CD8-positive, alpha-beta memory T cell (primary cell): Measurements from ENCODE around the gene SH3TC1. TPM values are rescaled to one million over a fixed set of nuclear protein-coding genes. Genes with fewer than 3 reads are reported as not detected.
A peak's percentile ranks its signal among the peaks of the same experiment; 100 is the strongest.

Source experiments
- CTCF ChIA-PET: fragments of 350-600 bp; sonication (Branson Sonifier 250); formaldehyde crosslinking; loops from one replicate; lab custom pipeline; 2021; ENCODE audit warnings: antibody characterized with exemption; lab: Charles Lee
- POLR2A ChIA-PET: fragments of 350-600 bp; sonication (Branson Sonifier 250); formaldehyde crosslinking; loops from one replicate; lab custom pipeline; 2021; ENCODE audit warnings: antibody characterized with exemption; lab: Charles Lee
- DNase-seq, 5 donors: peaks; one replicate each; pipeline versions ENCODE4 v3.0.0 to v3.0.0-alpha.2; 2020 to 2022; ENCODE audit warnings: mixed read lengths in 1 of 5
- H3K27ac ChIP-seq: one replicate; pipeline ENCODE4 v1.7.0; 2013; ENCODE audit warnings: low read depth, mild to moderate bottlenecking, low read length, moderate library complexity
- H3K27me3 ChIP-seq: 2 replicates; pipeline ENCODE4 v1.7.0; 2013; ENCODE audit warnings: low read length, mild to moderate bottlenecking; ENCODE audit not compliant: insufficient read depth, poor library complexity, severe bottlenecking
- H3K36me3 ChIP-seq: 2 replicates; pipeline ENCODE4 v1.7.0; 2013; ENCODE audit warnings: mild to moderate bottlenecking, low read length, moderate library complexity; ENCODE audit not compliant: insufficient read depth
- H3K4me1 ChIP-seq: 2 replicates; pipeline ENCODE4 v1.7.0; 2013; ENCODE audit warnings: mild to moderate bottlenecking, low read length, moderate library complexity; ENCODE audit not compliant: insufficient read depth
- H3K4me3 ChIP-seq: 2 replicates; pipeline ENCODE4 v1.7.0; 2013; ENCODE audit warnings: mild to moderate bottlenecking, low read length
- H3K9me3 ChIP-seq: 2 replicates; pipeline ENCODE4 v1.7.0; 2013; ENCODE audit warnings: mild to moderate bottlenecking, low read length
- H3K27ac Mint-ChIP-seq, 8 donors: one replicate each; pipeline ENCODE4 v1.8.0; 2020 to 2021; ENCODE audit warnings: mixed read lengths in 8 of 8, mild to moderate bottlenecking in 6 of 8, inconsistent platforms in 3 of 8, moderate library complexity in 3 of 8
- H3K27me3 Mint-ChIP-seq, 2 donors: one replicate each; pipeline ENCODE4 v1.8.0; 2020 to 2021; ENCODE audit warnings: mixed read lengths in 2 of 2, mild to moderate bottlenecking in 1 of 2, moderate library complexity in 1 of 2
- H3K36me3 Mint-ChIP-seq, 3 donors: one replicate each; pipeline ENCODE4 v1.8.0; 2020 to 2021; ENCODE audit warnings: mixed read lengths in 3 of 3, inconsistent platforms in 1 of 3, mild to moderate bottlenecking in 1 of 3
- H3K4me1 Mint-ChIP-seq, 3 donors: one replicate each; pipeline ENCODE4 v1.8.0; 2020 to 2021; ENCODE audit warnings: mixed read lengths in 3 of 3, inconsistent platforms in 1 of 3, mild to moderate bottlenecking in 1 of 3
- H3K4me3 Mint-ChIP-seq, 7 donors: one replicate each; pipeline ENCODE4 v1.8.0; 2020 to 2021; ENCODE audit warnings: mixed read lengths in 7 of 7, mild to moderate bottlenecking in 6 of 7, moderate library complexity in 4 of 7, inconsistent platforms in 2 of 7
- H3K9me3 Mint-ChIP-seq, 5 donors: one replicate each; pipeline ENCODE4 v1.8.0; 2020 to 2022; ENCODE audit warnings: mixed read lengths in 5 of 5, mild to moderate bottlenecking in 3 of 5, moderate library complexity in 2 of 5, inconsistent platforms in 1 of 5
- polyA plus RNA-seq: library from polyadenylated mRNA; unstranded; fragments of 300-500 nt; fragmentation: Illumina TruSeq; gene quantifications from one replicate; pipeline ENCODE4 v1.2.3, GENCODE V29; 2021
- total RNA-seq, 2 experiments: library from RNA; stranded (reverse); gene quantifications; one replicate each; pipeline ENCODE4 v1.2.3, GENCODE V29; 2021

SH3TC1 gene
- total RNA-seq (1 to 10 TPM; 7.5 to 8.9 TPM), polyA plus RNA-seq (12.2 TPM)

DNA sequence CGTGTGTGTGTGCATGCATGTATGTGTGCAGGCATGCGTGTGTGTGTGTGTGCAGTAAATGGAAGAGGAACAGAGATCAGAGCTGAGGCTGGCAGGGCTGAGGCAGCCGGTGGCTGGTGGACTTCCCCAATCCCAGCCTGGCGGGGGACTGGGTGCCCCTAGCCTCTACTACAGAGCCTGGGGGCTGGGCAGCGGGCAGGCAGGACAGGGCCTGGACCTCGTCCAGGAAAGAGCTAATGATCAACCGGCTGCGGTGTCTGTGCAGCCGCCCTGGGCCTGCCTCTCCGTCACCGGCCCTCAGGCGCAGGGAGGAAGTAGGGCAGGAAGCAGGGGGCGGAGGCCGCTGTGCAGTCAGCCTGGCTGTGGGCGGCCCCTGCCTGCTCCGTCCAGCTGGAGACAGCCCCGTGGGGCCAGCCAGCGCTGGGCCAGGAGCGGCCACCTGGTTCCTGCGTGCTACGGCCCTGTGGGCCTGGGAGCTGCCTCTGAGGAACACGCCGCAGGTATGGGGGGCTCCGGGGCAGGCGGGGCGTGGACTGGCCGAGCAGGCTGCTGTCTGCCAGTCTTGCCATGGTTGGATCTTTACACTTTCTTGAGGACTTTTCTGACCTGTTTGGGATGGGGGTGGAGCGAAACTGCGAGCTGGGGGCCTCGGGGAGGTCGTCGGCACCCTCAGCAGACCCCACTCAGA, at the start of gene SH3TC1:
Gene SH3TC1 (plus strand): TSS at position 385 of the 688 bp plus-strand sequence. CDS start 5,905 bp downstream, outside the sequence.
- peaks cover 0 to 6% (median 0%) of the 10 kb centered on the region in 3 donors for H3K36me3 Mint-ChIP-seq
- H3K9me3 ChIP-seq = no peaks in the 10 kb centered on the region
- H3K4me3 Mint-ChIP-seq = peak within 1 kb of the TSS; percentile 89 to 99 (median 92)
- peaks cover 43% of the 10 kb centered on the region for H3K4me1 ChIP-seq
- DNase-seq = peak; percentile 41 to 73 (median 45)
- peak within 1 kb of the TSS; percentile 89 for H3K4me3 ChIP-seq
- ChIA-PET POLR2A (interaction anchor here (0.8 to 1.7 kb wide), 2 partner anchors 40 to 227 kb away, joined by 3 to 9 read pairs; partner anchors contain the start of gene ABLIM2), CTCF (interaction anchor here (0.9 to 1.2 kb wide), 4 partner anchors 23 to 47 kb away, joined by 3 to 8 read pairs (median 5); no protein-coding TSS in a partner anchor)
- no peaks in the 10 kb centered on the region for H3K27me3 ChIP-seq
- H3K27ac Mint-ChIP-seq = peak within 1 kb of the TSS; percentile 78 to 98 (median 94)
- no peaks in the 10 kb centered on the region for H3K36me3 ChIP-seq
- H3K4me1 Mint-ChIP-seq = peaks cover 28 to 48% (median 30%) of the 10 kb centered on the region in 3 donors
- no peaks in the 10 kb centered on the region for H3K27me3 Mint-ChIP-seq
- H3K27ac ChIP-seq = peak within 1 kb of the TSS; percentile 73
- no peaks in the 10 kb centered on the region for H3K9me3 Mint-ChIP-seq

DNA sequence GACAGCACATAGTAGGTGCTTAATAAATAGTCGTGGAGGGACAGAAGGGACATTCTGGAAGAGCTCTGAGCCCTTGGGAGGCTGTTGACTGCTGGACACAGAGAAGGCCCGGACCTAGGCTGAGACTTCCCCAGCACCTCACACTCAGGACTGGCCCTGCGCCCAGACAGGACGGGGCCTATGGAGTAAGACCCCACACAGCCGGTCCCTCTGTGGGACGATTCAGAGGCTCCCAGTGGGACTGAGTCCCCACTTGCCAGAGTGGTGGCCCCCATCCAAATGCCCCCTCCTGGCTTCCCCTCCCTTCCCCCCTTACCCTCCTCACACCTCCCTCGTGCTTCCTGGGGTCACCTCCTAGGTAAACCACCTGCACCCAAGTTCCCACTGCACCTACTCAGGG, 49.4 kb upstream of the SH3TC1 start:
- H3K4me1 ChIP-seq = no peaks in the 10 kb centered on the region
- Mint-ChIP-seq H3K4me1 (no peaks in the 10 kb centered on the region), H3K36me3 (peaks cover 0 to 3% (median 0%) of the 10 kb centered on the region in 3 donors), H3K9me3 (no peaks in the 10 kb centered on the region), H3K27ac (no peak overlapping the region), H3K4me3 (no peak overlapping the region), H3K27me3 (no peaks in the 10 kb centered on the region)
- H3K27ac ChIP-seq = no peak overlapping the region
- no peaks in the 10 kb centered on the region for H3K36me3 ChIP-seq
- H3K27me3 ChIP-seq = no peaks in the 10 kb centered on the region
- no peaks in the 10 kb centered on the region for H3K9me3 ChIP-seq
- no peak for DNase-seq
- H3K4me3 ChIP-seq = no peak overlapping the region
- ChIA-PET CTCF (no interaction called here), POLR2A (no interaction called here)

DNA sequence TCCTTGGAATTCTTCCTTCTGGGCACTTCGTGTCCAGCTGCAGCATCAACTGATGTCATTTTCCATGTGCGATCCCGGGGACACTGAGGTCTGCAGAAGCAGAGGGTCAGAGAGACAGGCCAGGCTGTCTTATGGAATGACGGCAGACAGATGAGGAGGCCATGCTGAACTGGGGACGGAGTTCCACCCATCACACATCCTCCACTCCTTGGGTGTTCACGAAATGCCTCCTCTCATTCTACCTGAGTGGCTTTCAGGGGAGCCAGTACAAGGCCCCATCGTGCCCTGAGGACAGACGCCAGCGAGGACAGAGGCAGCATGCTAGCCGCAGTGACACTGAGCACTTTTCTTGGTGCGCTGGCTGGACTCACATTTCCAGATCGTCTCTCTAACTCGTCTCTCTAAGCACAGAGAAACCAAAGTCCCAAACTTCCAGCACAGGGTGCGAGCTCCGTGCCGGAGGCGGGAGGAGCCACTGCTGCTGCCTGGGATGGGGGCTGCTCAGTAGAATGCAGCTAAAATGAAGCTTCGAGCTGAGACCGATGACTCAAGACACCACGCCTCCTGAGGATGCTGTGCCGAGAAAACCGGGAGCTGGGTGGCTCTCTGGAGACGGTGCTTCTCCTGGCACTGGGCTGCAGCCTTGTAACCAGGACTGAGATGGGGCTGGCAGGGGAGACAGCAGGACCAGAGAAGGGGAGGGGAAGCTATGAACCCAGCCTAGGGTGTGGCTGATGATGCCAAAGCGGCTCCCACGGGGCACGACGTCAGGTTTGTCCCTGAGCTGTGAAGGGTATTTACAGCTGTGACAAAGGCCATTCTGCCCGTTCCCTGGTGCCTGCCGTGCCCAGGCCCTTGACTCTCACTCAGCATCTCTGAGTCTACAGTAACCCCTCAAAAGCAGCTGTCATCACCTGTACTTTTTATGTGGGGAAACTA, 48.7 kb upstream of the SH3TC1 start:
- H3K27ac Mint-ChIP-seq = no peak overlapping the region
- CTCF ChIA-PET = no interaction called here
- no peaks in the 10 kb centered on the region for H3K27me3 Mint-ChIP-seq

DNA sequence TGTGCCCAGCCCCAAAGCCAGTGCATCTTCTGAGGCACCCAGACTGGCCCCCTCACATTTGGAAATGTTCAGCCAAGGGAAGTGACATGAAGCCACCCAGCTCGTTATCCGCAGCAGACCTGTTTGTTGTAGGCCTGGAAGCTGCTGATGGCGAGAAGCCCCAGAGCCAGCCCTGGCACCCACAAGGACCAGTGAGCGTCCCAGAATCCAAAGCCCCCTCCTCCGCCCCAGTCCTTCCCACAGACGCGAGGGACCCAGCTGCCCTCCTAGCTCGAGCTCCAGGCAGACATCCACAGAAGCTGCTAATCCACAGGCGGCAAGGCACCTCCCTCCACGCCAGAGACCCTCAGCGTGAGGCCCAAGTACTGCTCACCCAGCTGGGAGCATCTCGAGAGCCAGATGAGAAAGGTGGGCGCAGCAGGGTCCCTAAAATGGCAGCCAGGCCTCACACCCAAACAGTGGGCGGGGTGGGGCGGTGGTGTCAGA, 47.9 kb upstream of the SH3TC1 start:
- Histone ChIP-seq H3K4me3 (no peak overlapping the region), H3K4me1 (no peaks in the 10 kb centered on the region), H3K27ac (no peak overlapping the region), H3K9me3 (no peaks in the 10 kb centered on the region), H3K36me3 (no peaks in the 10 kb centered on the region), H3K27me3 (no peaks in the 10 kb centered on the region)
- Mint-ChIP-seq H3K4me1 (no peaks in the 10 kb centered on the region), H3K4me3 (no peak overlapping the region), H3K9me3 (no peaks in the 10 kb centered on the region), H3K27ac (no peak overlapping the region), H3K27me3 (no peaks in the 10 kb centered on the region), H3K36me3 (peaks cover 0 to 2% (median 0%) of the 10 kb centered on the region in 3 donors)
- CTCF ChIA-PET = no interaction called here
- no peak for DNase-seq
- POLR2A ChIA-PET = no interaction called here

More for the DNA sequence above, 48.7 kb upstream of the SH3TC1 start:
- POLR2A ChIA-PET = no interaction called here
- Mint-ChIP-seq H3K4me3 (no peak overlapping the region), H3K9me3 (no peaks in the 10 kb centered on the region), H3K4me1 (no peaks in the 10 kb centered on the region), H3K36me3 (peaks cover 0 to 3% (median 0%) of the 10 kb centered on the region in 3 donors)
- H3K36me3 ChIP-seq = no peaks in the 10 kb centered on the region
- no peaks in the 10 kb centered on the region for H3K27me3 ChIP-seq
- no peaks in the 10 kb centered on the region for H3K9me3 ChIP-seq
- no peak overlapping the region for H3K4me3 ChIP-seq
- H3K27ac ChIP-seq = no peak overlapping the region
- no peaks in the 10 kb centered on the region for H3K4me1 ChIP-seq
- no peak for DNase-seq

DNA sequence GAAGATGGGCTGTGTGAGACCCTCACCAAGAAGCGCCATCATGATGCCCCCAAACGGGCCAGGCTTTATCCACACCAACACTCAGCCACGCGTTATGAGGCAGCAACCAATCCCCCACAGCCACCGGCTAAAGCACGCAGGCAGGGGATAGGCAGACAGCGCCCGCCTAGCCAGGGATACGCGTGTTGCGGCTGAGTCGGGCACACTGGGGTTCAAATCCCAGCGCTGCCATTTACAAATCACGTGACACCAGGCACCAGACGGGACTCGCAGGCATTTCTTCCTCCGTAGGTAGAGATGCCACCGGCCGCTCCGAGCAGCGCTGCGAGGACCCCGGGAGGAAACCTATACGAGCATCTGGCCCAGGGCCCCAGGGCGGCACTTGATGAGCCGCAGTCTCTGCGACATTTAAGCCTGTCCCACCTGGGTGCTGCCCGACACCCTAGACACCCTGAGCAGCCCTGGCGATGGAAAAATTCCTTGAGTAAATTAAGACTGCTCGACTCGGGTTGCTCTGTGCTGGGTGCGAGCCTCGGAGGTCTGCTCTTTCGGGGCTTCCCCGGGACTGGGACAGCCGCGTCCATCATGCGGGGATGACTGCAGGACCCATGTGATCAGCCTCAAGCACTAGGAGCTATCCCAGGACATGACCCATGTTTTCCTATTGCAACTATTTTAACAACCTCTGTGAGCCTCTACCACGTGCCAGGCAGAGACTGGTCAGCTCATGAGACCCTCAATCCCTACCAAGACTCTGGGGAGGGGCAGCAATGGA, 46.8 kb upstream of the SH3TC1 start:
- no peaks in the 10 kb centered on the region for H3K27me3 ChIP-seq
- Mint-ChIP-seq H3K27ac (no peak overlapping the region), H3K4me3 (no peak overlapping the region), H3K9me3 (no peaks in the 10 kb centered on the region), H3K36me3 (peaks cover 0 to 2% (median 0%) of the 10 kb centered on the region in 3 donors), H3K27me3 (peaks cover 0 to under 1% of the 10 kb centered on the region in 2 donors), H3K4me1 (peaks cover under 1 to 4% (median 2%) of the 10 kb centered on the region in 3 donors)
- no peak overlapping the region for H3K4me3 ChIP-seq
- H3K9me3 ChIP-seq = no peaks in the 10 kb centered on the region
- no peaks in the 10 kb centered on the region for H3K4me1 ChIP-seq
- no peaks in the 10 kb centered on the region for H3K36me3 ChIP-seq
- ChIA-PET POLR2A (no interaction called here), CTCF (no interaction called here)
- H3K27ac ChIP-seq = no peak overlapping the region
- no peak for DNase-seq

DNA sequence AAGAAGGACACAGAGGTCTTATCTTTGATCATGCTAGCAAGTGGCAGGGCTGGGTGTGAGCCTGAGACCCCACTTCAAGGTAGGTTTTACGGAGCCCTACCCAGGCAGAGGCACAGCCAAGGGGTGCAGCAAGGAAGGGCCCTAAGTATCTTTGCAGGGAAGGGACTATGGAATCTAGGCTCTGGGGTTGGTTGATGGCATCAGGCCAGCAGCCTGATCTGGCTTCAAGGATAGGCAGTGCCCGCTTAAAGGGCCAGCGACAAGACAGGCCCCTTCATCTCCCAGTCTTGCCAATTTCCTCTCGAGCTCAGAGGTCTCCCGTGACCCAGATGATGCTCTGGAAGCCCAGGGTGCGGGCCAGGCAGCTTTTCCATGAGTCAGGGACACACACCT, 46.2 kb upstream of the SH3TC1 start:
- Mint-ChIP-seq H3K27ac (no peak overlapping the region), H3K4me3 (peak overlapping the region in 1 of 7 donors; percentile 40), H3K36me3 (peaks cover 0 to 2% (median 0%) of the 10 kb centered on the region in 3 donors), H3K4me1 (peaks cover 3 to 8% (median 6%) of the 10 kb centered on the region in 3 donors), H3K27me3 (peaks cover 0 to 4% of the 10 kb centered on the region in 2 donors), H3K9me3 (no peaks in the 10 kb centered on the region)
- DNase-seq = no peak
- H3K27me3 ChIP-seq = no peaks in the 10 kb centered on the region
- no peaks in the 10 kb centered on the region for H3K36me3 ChIP-seq
- peaks cover 5% of the 10 kb centered on the region for H3K4me1 ChIP-seq
- no peak overlapping the region for H3K4me3 ChIP-seq
- CTCF ChIA-PET = interaction anchor here (1.0 kb wide), 1 partner anchor 24 kb away, joined by 4 read pairs; no protein-coding TSS in a partner anchor
- H3K9me3 ChIP-seq = no peaks in the 10 kb centered on the region
- H3K27ac ChIP-seq = no peak overlapping the region
- POLR2A ChIA-PET = no interaction called here

DNA sequence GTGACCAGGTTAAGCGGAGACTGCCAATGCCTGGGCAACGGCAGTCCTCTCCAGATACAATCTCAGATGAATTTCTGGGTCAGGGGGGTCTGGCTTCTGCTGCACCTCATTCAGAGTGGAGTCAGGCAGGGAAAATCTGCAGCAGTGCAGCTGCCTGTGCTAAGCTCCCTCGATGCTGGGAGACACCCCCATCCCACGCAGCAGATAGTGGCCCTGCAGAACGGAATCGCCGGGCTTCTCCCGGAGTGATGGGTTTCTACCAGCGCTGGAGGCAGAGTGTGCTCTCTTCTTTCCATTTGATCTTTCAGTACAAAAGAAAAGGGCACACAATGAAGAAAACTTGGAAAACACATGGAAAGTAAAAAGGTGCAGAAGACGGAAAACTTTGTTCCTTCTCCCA, 45.6 kb upstream of the SH3TC1 start:
- H3K4me3 ChIP-seq = no peak overlapping the region
- Mint-ChIP-seq H3K4me3 (peak overlapping the region in 1 of 7 donors; percentile 40), H3K27me3 (peaks cover 0 to 4% of the 10 kb centered on the region in 2 donors), H3K4me1 (peaks cover 3 to 8% (median 6%) of the 10 kb centered on the region in 3 donors), H3K9me3 (no peaks in the 10 kb centered on the region), H3K36me3 (peaks cover 0 to 1% (median 0%) of the 10 kb centered on the region in 3 donors), H3K27ac (no peak overlapping the region)
- no peaks in the 10 kb centered on the region for H3K36me3 ChIP-seq
- CTCF ChIA-PET = interaction anchor here (1.0 kb wide), 1 partner anchor 23 kb away, joined by 4 read pairs; no protein-coding TSS in a partner anchor
- no peaks in the 10 kb centered on the region for H3K9me3 ChIP-seq
- DNase-seq = no peak
- no peaks in the 10 kb centered on the region for H3K27me3 ChIP-seq
- H3K27ac ChIP-seq = no peak overlapping the region
- peaks cover 6% of the 10 kb centered on the region for H3K4me1 ChIP-seq
- POLR2A ChIA-PET = no interaction called here
